ENCODE data around the gene SNU13. TPM values are rescaled to one million over a fixed set of nuclear protein-coding genes. Genes with fewer than 3 reads are reported as not detected.

The SNU13 gene
- total RNA-seq, 1 donor from 2014 or later, result 198 TPM

DNA sequence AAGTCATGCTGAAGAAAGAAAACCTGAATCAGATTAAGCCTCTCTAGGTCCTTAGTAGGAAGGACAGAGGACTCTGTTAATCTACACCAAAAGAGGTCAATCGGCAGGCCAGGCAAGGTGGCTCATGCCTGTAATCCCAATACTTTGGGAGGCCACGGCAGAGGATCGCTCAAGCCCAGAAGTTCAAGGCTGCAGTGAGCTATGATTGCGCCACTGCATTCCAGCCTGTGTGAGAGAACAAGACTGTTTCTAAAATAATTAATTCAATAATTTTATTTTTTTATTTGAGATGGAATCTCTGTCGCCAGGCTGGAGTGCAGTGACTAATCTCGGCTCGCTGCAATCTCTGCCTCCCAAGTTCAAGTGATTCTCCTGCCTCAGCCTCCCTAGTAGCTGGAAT is 63.1 kb downstream of the SNU13 start:
- no peaks in the 10 kb centered on the region for H3K27me3 ChIP-seq (ENCODE audit: control insufficient read depth, insufficient read depth, low read length)
- H3K4me3 ChIP-seq (ENCODE audit: low read depth, low read length), result no peak overlapping the region
- TF ChIP-seq, protein P1, sequence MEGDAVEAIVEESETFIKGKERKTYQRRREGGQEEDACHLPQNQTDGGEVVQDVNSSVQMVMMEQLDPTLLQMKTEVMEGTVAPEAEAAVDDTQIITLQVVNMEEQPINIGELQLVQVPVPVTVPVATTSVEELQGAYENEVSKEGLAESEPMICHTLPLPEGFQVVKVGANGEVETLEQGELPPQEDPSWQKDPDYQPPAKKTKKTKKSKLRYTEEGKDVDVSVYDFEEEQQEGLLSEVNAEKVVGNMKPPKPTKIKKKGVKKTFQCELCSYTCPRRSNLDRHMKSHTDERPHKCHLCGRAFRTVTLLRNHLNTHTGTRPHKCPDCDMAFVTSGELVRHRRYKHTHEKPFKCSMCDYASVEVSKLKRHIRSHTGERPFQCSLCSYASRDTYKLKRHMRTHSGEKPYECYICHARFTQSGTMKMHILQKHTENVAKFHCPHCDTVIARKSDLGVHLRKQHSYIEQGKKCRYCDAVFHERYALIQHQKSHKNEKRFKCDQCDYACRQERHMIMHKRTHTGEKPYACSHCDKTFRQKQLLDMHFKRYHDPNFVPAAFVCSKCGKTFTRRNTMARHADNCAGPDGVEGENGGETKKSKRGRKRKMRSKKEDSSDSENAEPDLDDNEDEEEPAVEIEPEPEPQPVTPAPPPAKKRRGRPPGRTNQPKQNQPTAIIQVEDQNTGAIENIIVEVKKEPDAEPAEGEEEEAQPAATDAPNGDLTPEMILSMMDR (IDR thresholded peaks at IDR 0.05; ENCODE audit: insufficient read depth, low read length, poor library complexity, severe bottlenecking), result no peak
- no peak for DNase-seq (ENCODE audit: low read depth)
- peaks cover 2% of the 10 kb centered on the region for H3K36me3 ChIP-seq (ENCODE audit: control insufficient read depth, insufficient read depth, low read length)

Other genes with a start within 250 kb of the SNU13 start
- gene TOB2, start 242.1 kb downstream of the SNU13 start, total RNA-seq, result 31.2 and 36.1 TPM in 2 replicates
- gene PHF5A, start 220.2 kb downstream of the SNU13 start, total RNA-seq, result 50.6 and 53.3 TPM in 2 replicates
- 103 and 110 TPM in 2 replicates for gene ACO2, start 219.8 kb downstream of the SNU13 start, total RNA-seq
- 9.7 and 12.2 TPM in 2 replicates for gene POLR3H, start 144.4 kb downstream of the SNU13 start, total RNA-seq
- gene CSDC2, start 127.9 kb downstream of the SNU13 start, total RNA-seq, result 2.8 and 5.8 TPM in 2 replicates
- gene PMM1, start 99.0 kb downstream of the SNU13 start, total RNA-seq, result 32.2 and 48.7 TPM in 2 replicates
- gene DESI1, start 67.8 kb downstream of the SNU13 start, total RNA-seq, result 31.2 and 31.8 TPM in 2 replicates
- 296 and 309 TPM in 2 replicates for gene XRCC6, start 67.6 kb downstream of the SNU13 start, total RNA-seq
- gene MEI1, start 10.6 kb upstream of the SNU13 start, total RNA-seq, result 1.5 and 3.4 TPM in 2 replicates
- gene CCDC134, start 111.8 kb upstream of the SNU13 start, total RNA-seq, result 10.3 and 13.3 TPM in 2 replicates
- gene SREBF2, start 144.2 kb upstream of the SNU13 start, total RNA-seq, result 108 and 133 TPM in 2 replicates
- gene SHISA8, start 226.2 kb upstream of the SNU13 start, total RNA-seq, result not detected in 2 replicates
- 0.41 and 0.96 TPM in 2 replicates for gene TNFRSF13C, start 237.9 kb upstream of the SNU13 start, total RNA-seq

Data from kidney epithelial cell (primary cell).